NCI-H187 treated with DMSO at 0.1 percent for 48 hours (cell line): Measurements from ENCODE around the gene PHLDA2.
"Not testable (repeated sequence)": the region's sequence is repeated elsewhere in the genome, so short reads cannot be mapped to it uniquely, and the experiment has no call there.

Experiments
- DNase-seq: peaks from one replicate; lab custom pipeline; 2025; lab: John Stamatoyannopoulos, UW

Gene PHLDA2

GRCh38 chr11:2914455-2915195 lies 14.6 kb downstream of the PHLDA2 start:
- no peak for DNase-seq

GRCh38 chr11:2913776-2914175 lies 15.4 kb downstream of the PHLDA2 start:
- no peak for DNase-seq

- DNase-seq, result no peak
Measured at GRCh38 chr11:2913019-2913431, 16.2 kb downstream of the PHLDA2 start.

DNA sequence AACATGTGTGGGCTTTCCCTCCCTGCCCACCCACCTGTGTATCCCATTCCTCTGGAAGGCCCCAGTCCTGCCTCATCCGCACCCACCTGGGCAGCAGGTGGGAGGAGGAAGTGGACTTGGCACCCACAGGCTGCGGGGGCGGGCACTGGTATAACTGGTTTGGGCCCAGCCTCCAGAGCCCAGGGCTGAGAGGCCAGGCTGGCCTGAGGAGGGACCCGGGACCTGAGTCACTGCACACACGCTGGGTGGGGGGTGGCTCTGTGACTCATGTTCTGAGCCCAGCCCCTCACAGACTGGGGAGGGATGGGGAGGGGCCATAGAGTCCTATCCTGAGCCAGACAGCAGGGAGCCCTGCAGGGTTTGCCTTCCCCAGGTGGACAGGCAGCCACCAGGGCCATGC lies 16.7 kb downstream of the PHLDA2 start:
- DNase-seq, result no peak

DNA sequence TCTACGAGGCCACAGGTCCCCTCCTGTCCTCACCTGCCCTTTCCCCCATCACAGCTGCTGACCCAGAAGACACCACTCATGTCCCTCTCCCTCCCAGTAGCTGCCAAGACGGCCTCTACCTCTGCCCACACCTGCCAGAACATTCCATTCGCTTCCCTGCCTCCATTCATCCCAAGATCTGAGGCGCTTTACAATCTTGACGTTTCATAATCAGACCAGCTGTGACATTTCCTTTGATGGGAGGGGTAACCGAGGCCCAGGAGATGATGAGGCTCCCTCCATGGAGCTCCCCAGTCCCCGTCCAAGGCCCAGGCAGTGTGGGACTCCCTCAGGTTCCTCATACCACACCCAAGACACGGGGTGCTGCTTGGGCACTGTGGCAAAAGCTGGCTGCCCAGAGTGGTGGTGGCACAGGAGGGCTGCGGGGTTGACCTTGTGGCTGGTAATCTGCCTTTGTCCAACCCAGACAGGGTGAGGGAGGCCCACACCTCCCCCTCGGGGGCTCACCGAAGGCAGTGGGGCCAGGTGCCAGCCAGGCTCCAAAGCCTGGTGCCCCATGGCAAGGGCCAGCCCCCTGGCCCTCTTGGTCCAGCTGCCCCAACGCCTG lies 17.3 kb downstream of the PHLDA2 start:
- DNase-seq, result no peak

GRCh38 chr11:2911088-2911784 lies 18.0 kb downstream of the PHLDA2 start:
- no peak for DNase-seq

DNA sequence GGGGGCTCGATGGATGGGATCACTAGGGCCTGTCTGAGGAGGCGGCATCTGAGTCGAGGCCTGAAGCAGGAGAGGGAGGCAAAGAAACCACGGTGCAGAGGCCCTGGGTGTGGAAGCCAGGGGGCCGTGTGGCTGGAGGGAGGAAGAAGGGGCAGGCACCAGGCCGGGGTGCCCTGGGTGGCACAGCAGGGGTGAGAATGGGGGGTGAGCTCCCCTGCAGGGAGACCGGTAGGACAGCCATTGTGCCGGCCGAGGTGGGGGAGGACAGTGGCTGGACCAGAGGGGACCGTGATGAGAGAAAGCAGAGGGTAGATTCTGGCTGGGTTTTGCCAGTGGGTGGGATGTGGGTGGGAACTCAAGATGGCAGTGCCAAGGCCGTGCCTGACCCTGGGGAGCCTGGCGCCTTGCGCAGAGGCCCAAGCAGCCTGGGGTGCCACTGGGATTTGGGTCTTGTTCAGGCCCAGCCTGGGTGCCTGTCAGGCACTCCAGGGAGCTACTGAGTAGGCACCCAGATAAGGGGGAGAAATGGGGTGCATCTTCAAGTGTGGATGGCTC lies 18.7 kb downstream of the PHLDA2 start:
- DNase-seq, result no peak

GRCh38 chr11:2909133-2909902 lies 19.9 kb downstream of the PHLDA2 start:
- DNase-seq, result no peak

GRCh38 chr11:2908130-2908529 lies 21.1 kb downstream of the PHLDA2 start:
- DNase-seq, result no peak

DNA sequence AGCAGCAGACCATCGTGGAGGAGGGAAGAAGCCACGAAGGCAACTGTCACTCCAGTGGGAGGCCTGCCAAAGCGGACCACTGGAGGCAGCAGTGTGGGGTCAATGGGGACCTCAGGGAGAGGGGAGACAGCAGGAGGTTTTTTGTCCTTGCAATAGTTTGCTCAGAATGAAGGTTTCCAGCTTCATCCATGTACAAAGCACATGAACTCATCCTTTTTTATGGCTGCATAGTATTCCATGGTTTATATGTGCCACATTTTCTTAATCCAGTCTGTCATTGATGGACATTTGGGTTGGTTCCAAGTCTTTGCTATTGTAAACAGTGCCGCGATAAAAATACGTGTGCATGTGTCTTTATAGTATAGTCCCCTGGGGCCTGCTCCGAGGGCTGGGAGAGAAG lies 23.9 kb downstream of the PHLDA2 start:
- DNase-seq, result not testable (repeated sequence)

DNA sequence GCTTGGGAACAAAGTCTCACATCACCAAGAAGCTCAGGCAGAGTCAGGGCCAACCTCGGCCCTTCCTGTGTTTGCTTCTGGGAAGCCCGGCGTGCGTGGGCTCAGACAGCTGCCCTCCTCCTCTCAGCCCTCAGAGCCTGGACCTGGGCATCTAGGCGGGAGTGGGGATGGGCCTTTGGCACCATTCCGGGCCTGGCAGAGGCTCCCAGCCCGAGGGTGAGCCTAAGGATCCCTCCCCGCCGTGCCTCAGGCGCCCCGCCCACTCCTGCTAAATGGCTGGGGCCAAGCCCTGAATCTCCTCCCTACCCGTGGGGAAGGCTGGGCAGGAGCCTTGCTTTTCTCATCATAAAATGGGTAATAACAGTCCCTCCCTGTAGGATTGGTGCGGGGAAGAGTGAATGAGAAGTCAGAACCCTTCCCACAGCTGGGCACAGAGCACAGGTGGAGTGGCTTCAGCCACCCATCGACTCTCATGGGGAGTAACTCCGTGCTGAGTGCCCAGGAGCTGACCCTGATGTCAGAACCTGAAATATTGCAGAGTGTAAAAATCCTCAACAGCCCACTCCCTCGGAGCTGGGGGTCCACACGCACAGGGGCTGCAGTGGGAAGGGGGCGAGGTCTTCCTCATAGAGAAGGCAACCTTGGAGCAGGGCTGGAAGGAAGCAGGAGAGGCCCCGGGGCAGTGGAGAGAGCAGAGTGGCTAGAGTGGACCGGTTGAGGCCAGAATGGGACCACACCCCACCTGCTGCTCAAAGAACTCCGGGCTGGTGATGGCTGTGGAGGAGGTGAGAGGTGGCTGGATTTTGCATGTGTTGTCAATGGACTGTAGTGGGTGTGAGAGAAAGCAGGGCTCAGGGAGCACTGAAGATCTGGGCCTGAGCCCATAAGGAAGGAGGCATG lies 24.8 kb downstream of the PHLDA2 start:
- DNase-seq, result no peak

DNA sequence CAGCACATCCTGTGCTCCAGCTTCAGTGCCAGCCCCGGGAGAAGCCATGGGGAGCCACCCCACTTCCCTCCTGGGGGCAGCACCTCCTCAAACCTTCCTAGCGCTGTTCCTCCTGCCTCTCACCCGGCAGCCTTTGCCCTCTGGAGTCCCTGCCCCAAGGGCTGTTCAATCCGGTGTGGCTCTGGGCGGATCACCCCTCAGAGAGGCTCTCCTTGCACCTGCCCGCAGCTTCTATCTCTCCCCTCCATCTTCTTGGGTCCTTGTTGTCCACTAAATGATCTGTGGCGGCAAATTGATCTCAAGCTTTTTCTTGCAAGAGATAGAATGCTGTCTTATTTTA lies 25.6 kb downstream of the PHLDA2 start:
- DNase-seq, result no peak

- DNase-seq, result no peak
Measured at GRCh38 chr11:2902784-2903671, 26.2 kb downstream of the PHLDA2 start.

DNA sequence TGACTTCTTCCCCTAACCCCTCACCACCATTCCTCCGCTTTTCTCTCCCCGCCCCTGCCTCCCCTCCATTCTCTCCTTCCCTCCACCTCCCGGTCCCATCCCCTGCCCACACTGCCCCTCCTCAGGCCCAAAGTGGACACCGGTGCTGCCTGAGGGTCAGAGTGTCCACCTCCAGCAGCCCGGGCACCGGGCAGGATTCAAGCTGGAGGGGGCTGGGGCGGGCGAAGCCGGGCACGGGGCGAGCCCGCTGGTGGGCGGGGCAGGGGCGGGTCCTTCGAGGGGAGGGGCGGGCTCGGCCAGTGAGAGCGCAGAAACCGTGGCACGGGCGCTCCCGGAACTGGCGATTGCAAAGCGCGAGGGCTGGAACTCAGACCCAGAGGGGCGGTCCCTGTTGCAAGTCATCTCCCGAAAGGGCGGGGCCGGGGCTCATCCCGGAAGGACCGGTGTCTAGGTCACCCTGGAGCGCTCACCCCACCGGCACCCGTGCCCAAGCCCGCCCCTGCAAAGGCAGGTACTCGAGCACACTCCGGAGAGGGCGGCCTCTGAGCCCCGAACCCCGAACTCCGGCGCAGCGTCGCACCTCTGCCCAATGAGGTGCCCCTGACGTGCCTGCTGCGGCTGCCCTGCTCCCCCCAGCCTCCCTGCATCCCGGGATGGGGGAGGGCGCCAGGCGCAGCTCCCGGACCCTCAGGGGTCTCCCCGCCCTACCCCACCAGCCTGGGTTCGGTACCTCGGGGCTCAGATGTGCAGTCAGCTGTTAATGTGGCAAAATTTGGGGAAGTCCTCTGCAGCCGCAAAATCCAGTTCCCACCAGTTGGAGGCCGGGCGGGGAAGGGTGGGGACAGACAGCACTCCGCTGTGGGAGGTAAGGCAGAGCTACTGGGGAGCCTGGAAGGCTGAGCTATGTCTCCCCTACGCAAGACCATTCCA lies 27.1 kb downstream of the PHLDA2 start:
- DNase-seq, result no peak

DNA sequence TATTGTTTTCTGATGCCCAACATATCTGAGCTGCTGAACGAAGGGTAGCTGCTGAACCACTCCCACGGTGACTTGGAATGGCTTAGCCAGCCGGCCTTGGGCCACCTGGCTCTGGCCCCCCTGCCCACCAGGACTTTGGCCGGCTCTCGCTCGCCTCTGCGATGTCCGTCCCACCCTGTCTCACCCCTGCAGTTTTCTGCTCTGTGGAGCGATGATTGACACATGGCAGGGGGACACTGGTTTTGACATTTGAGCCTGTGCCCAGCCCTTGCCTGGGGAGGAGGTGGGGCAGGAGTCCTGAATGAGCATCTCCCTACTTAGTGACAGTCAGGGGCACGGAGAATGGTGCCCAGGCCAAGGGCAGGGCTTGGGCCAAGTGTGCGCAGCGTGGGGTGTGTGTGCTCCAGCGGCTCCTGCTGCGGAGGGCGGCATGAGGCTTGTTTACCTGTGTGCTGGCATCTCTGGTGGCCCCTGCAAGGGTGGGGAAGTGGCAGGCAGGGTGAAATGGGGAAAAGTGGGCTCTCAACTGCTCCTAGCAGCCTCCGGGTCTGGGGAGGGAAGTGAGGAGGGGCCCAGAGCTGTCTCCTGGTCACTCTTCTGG lies 27.9 kb downstream of the PHLDA2 start:
- DNase-seq, result no peak

DNA sequence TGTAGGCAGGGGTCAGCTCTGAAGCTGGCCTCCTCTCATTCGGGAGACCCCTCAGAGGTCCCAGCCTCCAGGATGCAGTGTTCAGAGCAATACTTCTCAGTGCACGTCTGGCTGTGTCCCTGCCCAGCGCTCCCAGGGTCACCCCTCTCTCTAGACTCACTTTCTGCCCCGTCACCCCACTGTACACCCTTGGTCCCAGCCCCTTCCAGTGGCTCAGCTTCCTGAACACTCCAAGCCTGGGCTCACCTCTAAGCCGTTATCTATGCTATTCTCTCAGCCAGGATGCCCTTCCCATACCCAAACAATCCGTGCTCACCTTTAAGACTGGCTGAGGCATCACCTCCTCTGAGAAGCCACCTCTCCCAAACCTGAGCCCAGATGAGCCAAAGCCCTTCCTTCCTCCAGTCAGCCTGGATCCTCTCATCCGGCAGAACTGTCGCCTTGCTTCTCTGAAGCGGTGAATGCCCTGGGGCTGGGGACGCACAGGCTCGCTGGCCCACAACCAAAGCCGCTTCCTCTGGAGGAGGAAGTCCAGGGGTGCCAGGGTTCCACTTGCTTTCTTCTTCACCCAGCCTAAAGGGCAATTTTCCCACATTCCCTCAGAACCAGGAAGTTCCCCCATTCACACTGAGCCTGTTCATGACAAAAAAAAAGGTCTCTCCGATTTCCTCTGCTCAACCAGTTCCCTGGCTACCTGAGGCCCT lies 30.0 kb downstream of the PHLDA2 start:
- DNase-seq, result no peak

- DNase-seq, result no peak
Measured at GRCh38 chr11:2898366-2899079, 30.7 kb downstream of the PHLDA2 start.
